ENCODE measurements around the gene KCTD12.

- TF ChIP-seq POLR2A (IDR thresholded peaks at IDR 0.05) = no peak
- TF ChIP-seq, protein P1, sequence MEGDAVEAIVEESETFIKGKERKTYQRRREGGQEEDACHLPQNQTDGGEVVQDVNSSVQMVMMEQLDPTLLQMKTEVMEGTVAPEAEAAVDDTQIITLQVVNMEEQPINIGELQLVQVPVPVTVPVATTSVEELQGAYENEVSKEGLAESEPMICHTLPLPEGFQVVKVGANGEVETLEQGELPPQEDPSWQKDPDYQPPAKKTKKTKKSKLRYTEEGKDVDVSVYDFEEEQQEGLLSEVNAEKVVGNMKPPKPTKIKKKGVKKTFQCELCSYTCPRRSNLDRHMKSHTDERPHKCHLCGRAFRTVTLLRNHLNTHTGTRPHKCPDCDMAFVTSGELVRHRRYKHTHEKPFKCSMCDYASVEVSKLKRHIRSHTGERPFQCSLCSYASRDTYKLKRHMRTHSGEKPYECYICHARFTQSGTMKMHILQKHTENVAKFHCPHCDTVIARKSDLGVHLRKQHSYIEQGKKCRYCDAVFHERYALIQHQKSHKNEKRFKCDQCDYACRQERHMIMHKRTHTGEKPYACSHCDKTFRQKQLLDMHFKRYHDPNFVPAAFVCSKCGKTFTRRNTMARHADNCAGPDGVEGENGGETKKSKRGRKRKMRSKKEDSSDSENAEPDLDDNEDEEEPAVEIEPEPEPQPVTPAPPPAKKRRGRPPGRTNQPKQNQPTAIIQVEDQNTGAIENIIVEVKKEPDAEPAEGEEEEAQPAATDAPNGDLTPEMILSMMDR (IDR thresholded peaks at IDR 0.05) = no peak
- no peak for TF ChIP-seq POLR2AphosphoS5 (IDR thresholded peaks at IDR 0.05)
Measured at GRCh38 chr13:76845367-76845766, 40.8 kb downstream of the KCTD12 start.

Measured in breast epithelium (tissue), 3 donors.